ENCODE measurements around the gene ARID4A.
A peak's percentile ranks its signal among the peaks of the same experiment; 100 is the strongest.

ARID4A gene

GRCh38 chr14:58283730-58284129 is 14.6 kb upstream of the ARID4A start:
- no peak for TF ChIP-seq CTCF (IDR thresholded peaks at IDR 0.05; ENCODE audit: low read depth, low read length)
- no peak for DNase-seq (ENCODE audit: extremely low read depth, low read depth)

- DNase-seq (ENCODE audit: extremely low read depth, low read depth), result no peak
- no peak for TF ChIP-seq CTCF (IDR thresholded peaks at IDR 0.05; ENCODE audit: low read depth, low read length)
Observed at GRCh38 chr14:58285132-58285531, 13.2 kb upstream of the ARID4A start.

GRCh38 chr14:58287607-58288042 is 10.7 kb upstream of the ARID4A start:
- DNase-seq (ENCODE audit: extremely low read depth, low read depth), result no peak
- no peak for TF ChIP-seq CTCF (IDR thresholded peaks at IDR 0.05; ENCODE audit: low read depth, low read length)

- DNase-seq (ENCODE audit: extremely low read depth, low read depth), result peak; percentile 12
- TF ChIP-seq CTCF (IDR thresholded peaks at IDR 0.05; ENCODE audit: low read depth, low read length), result no peak
Observed at GRCh38 chr14:58288106-58288792, 10.1 kb upstream of the ARID4A start.

GRCh38 chr14:58291646-58292045 is 6.7 kb upstream of the ARID4A start:
- no peak for TF ChIP-seq CTCF (IDR thresholded peaks at IDR 0.05; ENCODE audit: low read depth, low read length)
- DNase-seq (ENCODE audit: extremely low read depth, low read depth), result no peak

- DNase-seq (ENCODE audit: extremely low read depth, low read depth), result no peak
- TF ChIP-seq CTCF (IDR thresholded peaks at IDR 0.05; ENCODE audit: low read depth, low read length), result no peak
Observed at GRCh38 chr14:58292187-58292586, 6.2 kb upstream of the ARID4A start.

GRCh38 chr14:58294201-58294600 is 4.2 kb upstream of the ARID4A start:
- TF ChIP-seq CTCF (IDR thresholded peaks at IDR 0.05; ENCODE audit: low read depth, low read length), result no peak
- DNase-seq (ENCODE audit: extremely low read depth, low read depth), result no peak
